HepG2 (cell line): Measurements from ENCODE around the gene CSTF2. TPM values are rescaled to one million over a fixed set of nuclear protein-coding genes. Genes with fewer than 3 reads are reported as not detected.

ENCODE experiments used
- ATAC-seq: fragments of 200-7000 bp; cut with Tn5 transposase; 3 replicates; pipeline ENCODE4 v1.9.1; 2020; ENCODE audit warnings: mild to moderate bottlenecking, moderate library complexity
- BruUV-seq: library from RNA; stranded (reverse); fragments of 400-500 nt; replicated peaks from 2 replicates; lab custom pipeline; 2021; lab: Mats Ljungman, UMichigan
- CTCF ChIA-PET: fragments of 300-600 bp; formaldehyde crosslinking; extraction: SDS; loops from one replicate; lab custom pipeline; 2021; ENCODE audit warnings: low total read pairs, inconsistent platforms, low intra/inter-chr PET ratio; lab: Yijun Ruan, JAX
- POLR2A ChIA-PET: fragments of 350-600 bp; sonication (Branson Sonifier 250); formaldehyde crosslinking; loops from one replicate; lab custom pipeline; 2020; ENCODE audit warnings: antibody characterized with exemption, inconsistent platforms; lab: Yijun Ruan, JAX
- DNase-seq: peaks from one replicate; pipeline ENCODE4 v3.0.0-alpha.2; 2015; ENCODE audit warnings: low spot score
- FAIRE-seq: peaks from 3 replicates; lab custom pipeline; 2011; peaks lifted over from hg19 to GRCh38; lab: Jason Lieb, UNC
- H2AFZ ChIP-seq: one replicate; pipeline ENCODE4 v1.6.1; 2011; ENCODE audit warnings: low read length, inconsistent platforms
- H3K27ac ChIP-seq: fragments of 300-600 bp; 3 replicates; pipeline ENCODE4 v1.8.0; 2011; ENCODE audit warnings: mixed run types, mild to moderate bottlenecking, mixed read lengths, low read length, inconsistent platforms; ENCODE audit not compliant: insufficient read depth; ENCODE audit errors: extremely low read length
- H3K27me3 ChIP-seq, 2 experiments: fragments of 200-600 bp in 1 of 2; 2 replicates in 1 of 2; 3 replicates in 1 of 2; pipeline versions ENCODE4 v1.6.0 to v1.8.0; 2011; ENCODE audit warnings: low read length in 2 of 2, mild to moderate bottlenecking in 2 of 2, moderate library complexity in 2 of 2, inconsistent platforms in 1 of 2; ENCODE audit not compliant: insufficient read depth in 2 of 2, control insufficient read depth in 1 of 2
- H3K36me3 ChIP-seq, 2 experiments: fragments of 200-600 bp in 1 of 2; replicated peaks in 1 of 2; 2 replicates in 1 of 2; 3 replicates in 1 of 2; pipeline versions ENCODE4 v1.5.1 to v1.8.0; 2011; ENCODE audit warnings: low read length in 2 of 2, inconsistent platforms in 1 of 2; ENCODE audit not compliant: insufficient read depth in 2 of 2, control insufficient read depth in 1 of 2
- H3K4me1 ChIP-seq: 2 replicates; pipeline ENCODE4 v1.5.1; 2012; ENCODE audit warnings: low read length, inconsistent platforms; ENCODE audit not compliant: insufficient read depth
- H3K4me2 ChIP-seq: 2 replicates; pipeline ENCODE4 v1.6.0; 2011; ENCODE audit warnings: low read depth, low read length, inconsistent platforms
- H3K4me3 ChIP-seq, 3 experiments: fragments of 200-600 bp in 1 of 3; sonication (generic), shearing (Covaris generic) in 1 of 3; replicated peaks in 1 of 3; 2 replicates each; pipeline ENCODE4 v1.5.1; 2011 to 2016; ENCODE audit warnings: low read length in 3 of 3, inconsistent platforms in 2 of 3, low read depth in 2 of 3, mild to moderate bottlenecking in 2 of 3, control low read depth in 1 of 3, mixed read lengths in 1 of 3; ENCODE audit not compliant: insufficient read depth in 1 of 3
- H3K79me2 ChIP-seq: one replicate; pipeline ENCODE4 v1.6.1; 2011; ENCODE audit warnings: low read length, inconsistent platforms; ENCODE audit not compliant: insufficient read depth
- H3K9ac ChIP-seq: 2 replicates; pipeline ENCODE4 v1.6.0; 2011; ENCODE audit warnings: mild to moderate bottlenecking, low read depth, low read length, inconsistent platforms; ENCODE audit not compliant: insufficient read depth
- H3K9me3 ChIP-seq: 2 replicates; pipeline ENCODE4 v1.5.1; 2012; ENCODE audit warnings: mild to moderate bottlenecking, low read length
- H4K20me1 ChIP-seq: 2 replicates; pipeline ENCODE4 v1.6.0; 2011; ENCODE audit warnings: inconsistent platforms, mild to moderate bottlenecking, low read length, moderate library complexity; ENCODE audit not compliant: insufficient read depth
- CCAR2 ChIP-seq: fragments of 200-400 bp; formaldehyde crosslinking; optimal IDR thresholded peaks from 2 replicates; pipeline ENCODE3; 2018; ENCODE audit warnings: low read depth, mild to moderate bottlenecking, low read length, moderate library complexity
- KLF11 ChIP-seq: IDR thresholded peaks from 2 replicates; pipeline ENCODE4 v1.6.1; 2016; ENCODE audit warnings: missing compliant biosample characterization
- NFE2L2 ChIP-seq: fragments of 150-350 bp; IDR thresholded peaks from 2 replicates; pipeline ENCODE4 v1.6.1; 2014; ENCODE audit warnings: low read length
- NPAS2 ChIP-seq: sonication (generic); formaldehyde crosslinking; IDR thresholded peaks from 2 replicates; pipeline ENCODE4 v1.8.0; 2022; ENCODE audit warnings: mild to moderate bottlenecking, missing genetic modification reagents, borderline replicate concordance
- SAP130 ChIP-seq: IDR thresholded peaks from 2 replicates; pipeline ENCODE4 v1.6.1; 2016; ENCODE audit warnings: low read depth
- TERF1 ChIP-seq: sonication (generic); formaldehyde crosslinking; IDR thresholded peaks from 2 replicates; pipeline ENCODE4 v1.8.0; 2022; ENCODE audit warnings: mild to moderate bottlenecking, missing genetic modification reagents, moderate library complexity
- THAP9 ChIP-seq: sonication (generic); formaldehyde crosslinking; IDR thresholded peaks from 2 replicates; pipeline ENCODE4; 2020; ENCODE audit warnings: missing genetic modification reagents, mild to moderate bottlenecking, borderline replicate concordance
- ZNF687 ChIP-seq: sonication (generic); formaldehyde crosslinking; IDR thresholded peaks from 2 replicates; pipeline ENCODE4 v1.5.1; 2020; ENCODE audit warnings: mild to moderate bottlenecking, missing genetic modification reagents, moderate library complexity
- WGBS: methylation state at CpG from one replicate; pipeline ENCODE4 v1.1.6; 2017; ENCODE audit warnings: low lambda C conversion rate; 5-methylcytosine and 5-hydroxymethylcytosine counted together
- in situ Hi-C: cut with HindIII; loops from 2 replicates; pipeline ENCODE4 v1.10.0; 2017; ENCODE audit warnings: low pct_unique_long_range_greater_than_20kb; ENCODE audit not compliant: extremely low pct_ligation_motif_present
- intact Hi-C: fragments of 100-400 bp; cut with micrococcal nuclease; formaldehyde crosslinking; loops from one replicate; pipeline ENCODE4 v1.10.0; 2022; ENCODE audit not compliant: unreplicated experiment
- polyA plus RNA-seq, 8 experiments: library from polyadenylated mRNA; depleted of rRNA in 3 of 8; stranded (reverse) in 7 of 8; unstranded in 1 of 8; fragments of >200 nt; fragmentation: Illumina TruSeq in 4 of 8; extraction: Trizol in 4 of 8; gene quantifications; 2 replicates each; pipeline versions ENCODE4 v1.2.1 to v1.2.3, GENCODE V29; 2011 to 2016; ENCODE audit warnings: low read depth in 4 of 8, missing spikeins in 1 of 8, mixed read lengths in 1 of 8; ENCODE audit not compliant: insufficient read depth in 1 of 8
- total RNA-seq, 5 experiments: library from RNA; depleted of rRNA; stranded (reverse); fragments of >200 nt; fragmentation: Illumina TruSeq; extraction: Trizol; gene quantifications; 2 replicates each; pipeline ENCODE4 v1.2.3, GENCODE V29; 2016; ENCODE audit warnings: low read depth in 1 of 5

The CSTF2 gene
- total and polyA plus RNA-seq, 2 of the 13 experiments (the other 11 are each of a cell fraction or from before 2014, with no cell fraction given), result 19.7 to 26.7 TPM

GRCh38 chrX:100798484-100799214 is 21.5 kb upstream of the CSTF2 start:
- no peaks in the 10 kb centered on the region for H3K9me3 ChIP-seq
- H3K4me1 ChIP-seq, result no peaks in the 10 kb centered on the region
- TF ChIP-seq THAP9 (CRISPR knock-in tag), result no peak
- no peak for TF ChIP-seq CCAR2
- no peak for TF ChIP-seq NPAS2 (CRISPR knock-in tag)
- TF ChIP-seq SAP130 (CRISPR knock-in tag), result no peak
- TF ChIP-seq ZNF687 (CRISPR knock-in tag), result no peak
- TF ChIP-seq KLF11 (CRISPR knock-in tag), result no peak
- no peak for TF ChIP-seq NFE2L2
- no peak for TF ChIP-seq TERF1 (CRISPR knock-in tag)
- no peak overlapping the region for H3K27ac ChIP-seq
- BruUV-seq, result no TSS peak
- H3K79me2 ChIP-seq, result no peaks in the 10 kb centered on the region
- in situ Hi-C loops (no loop called here), intact Hi-C loops (no loop called here)
- no peak overlapping the region for H3K4me3 ChIP-seq
- H3K27me3 ChIP-seq, result no peaks in the 10 kb centered on the region
- H3K36me3 ChIP-seq, result no peaks in the 10 kb centered on the region
- WGBS, result 0% methylated on average over 4 of the region's 4 CpGs
- H3K9ac ChIP-seq, result no peak overlapping the region
- no peak for ATAC-seq
- H4K20me1 ChIP-seq, result no peaks in the 10 kb centered on the region
- DNase-seq, result no peak
- no peak for FAIRE-seq
- no peak overlapping the region for H3K4me2 ChIP-seq
- POLR2A ChIA-PET, result no interaction called here
- CTCF ChIA-PET, result no interaction called here
- no peak overlapping the region for H2AFZ ChIP-seq
